GM23248 (cell line): ENCODE data around the gene COL18A1.

Experiments
- EZH2 ChIP-seq: fragments of 200-600 bp; sonication (generic); IDR thresholded peaks from 2 replicates; pipeline ENCODE4 v1.6.1; 2018; ENCODE audit warnings: antibody characterized with exemption, mild to moderate bottlenecking; ENCODE audit not compliant: insufficient read depth, poor library complexity, severe bottlenecking
- EZH2phosphoT487 ChIP-seq: fragments of 200-600 bp; sonication (generic); IDR thresholded peaks from 2 replicates; pipeline ENCODE4 v1.6.1; 2018; ENCODE audit warnings: antibody characterized with exemption, moderate library complexity, mild to moderate bottlenecking, low read depth; ENCODE audit not compliant: insufficient read depth

DNA sequence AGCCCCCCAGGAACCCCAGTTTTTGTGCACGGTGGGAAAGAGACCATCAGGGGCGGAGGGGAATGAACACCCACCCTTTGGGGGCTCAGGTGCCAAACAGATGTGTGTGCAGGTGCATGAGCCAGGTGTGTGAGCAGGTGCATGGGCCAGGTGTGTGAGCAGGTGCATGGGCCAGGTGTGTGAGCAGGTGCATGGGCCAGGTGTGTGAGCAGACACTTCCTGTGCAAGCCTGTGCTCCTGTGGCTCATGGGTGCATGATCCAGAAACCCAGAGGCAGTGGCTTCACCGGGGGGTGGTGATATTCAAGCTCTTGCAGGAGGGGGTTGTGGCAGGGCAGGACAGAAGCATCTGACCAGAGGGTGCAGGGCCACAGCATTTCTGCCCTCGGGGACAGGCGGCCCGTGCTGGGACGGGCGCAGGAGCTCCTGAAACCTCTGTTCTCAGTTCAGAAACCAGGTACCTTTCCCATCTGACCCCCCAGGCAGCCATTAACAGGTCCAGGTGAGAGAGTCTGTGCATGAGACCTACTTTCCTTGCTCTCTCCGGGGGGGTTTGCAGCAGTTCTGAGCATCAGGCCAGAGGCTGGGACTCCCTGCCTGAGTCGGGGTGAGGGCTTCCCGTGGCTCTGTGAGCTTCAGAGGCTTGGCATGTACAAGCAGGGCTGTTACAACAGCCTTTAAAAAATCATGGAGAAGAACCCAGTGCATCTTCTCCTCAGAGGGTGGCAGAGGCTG is 29.1 kb downstream of the COL18A1 start:
- TF ChIP-seq EZH2 (no peak), EZH2phosphoT487 (no peak)
